ENCODE results near the gene HS6ST2. TPM values are rescaled to one million over a fixed set of nuclear protein-coding genes. Genes with fewer than 3 reads are reported as not detected.
"Not testable (repeated sequence)": the region's sequence is repeated elsewhere in the genome, so short reads cannot be mapped to it uniquely, and the experiment has no call there.

The HS6ST2 gene
- total RNA-seq, 1 donor from 2014 or later: 1.1 TPM

DNA sequence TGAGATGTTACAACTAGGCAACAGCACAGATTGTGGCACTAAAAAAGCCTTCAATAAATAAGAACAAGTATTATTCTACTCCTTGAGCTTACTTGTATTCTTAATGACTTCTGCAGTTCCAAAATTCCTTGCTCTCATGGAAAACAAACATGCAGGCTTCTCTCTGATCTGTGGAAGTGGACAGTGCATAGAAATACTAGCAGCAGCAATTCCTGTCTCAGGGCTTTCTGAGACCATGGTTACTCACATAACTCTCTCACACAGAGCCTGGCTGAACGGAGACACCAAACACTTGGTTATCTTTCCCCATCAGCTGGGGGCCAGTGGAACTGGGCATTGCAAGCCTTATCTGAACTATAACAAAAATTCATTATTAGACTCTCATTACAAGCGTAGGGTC is 32.4 kb upstream of the HS6ST2 start:
- no peak for TF ChIP-seq CTCF (IDR thresholded peaks at IDR 0.05; ENCODE audit: unreplicated experiment)
- Mint-ChIP-seq H3K27me3 (ENCODE audit: unreplicated experiment) (no peaks in the 10 kb centered on the region), H3K36me3 (ENCODE audit: low read depth, unreplicated experiment) (no peaks in the 10 kb centered on the region), H3K9me3 (ENCODE audit: unreplicated experiment) (no peaks in the 10 kb centered on the region), H3K4me3 (ENCODE audit: unreplicated experiment) (no peak overlapping the region), H3K27ac (ENCODE audit: unreplicated experiment) (no peak overlapping the region), H3K4me1 (ENCODE audit: unreplicated experiment) (no peaks in the 10 kb centered on the region)
- no peak for DNase-seq (ENCODE audit: low spot score)

GRCh38 chrX:132986556-132986955 is 28.1 kb upstream of the HS6ST2 start:
- DNase-seq (ENCODE audit: low spot score): no peak
- TF ChIP-seq CTCF (IDR thresholded peaks at IDR 0.05; ENCODE audit: unreplicated experiment): no peak
- no peak overlapping the region for H3K4me3 Mint-ChIP-seq (ENCODE audit: unreplicated experiment)
- H3K9me3 Mint-ChIP-seq (ENCODE audit: unreplicated experiment): no peaks in the 10 kb centered on the region
- H3K27me3 Mint-ChIP-seq (ENCODE audit: unreplicated experiment): no peaks in the 10 kb centered on the region
- peaks cover 11% of the 10 kb centered on the region for H3K4me1 Mint-ChIP-seq (ENCODE audit: unreplicated experiment)
- no peak overlapping the region for H3K27ac Mint-ChIP-seq (ENCODE audit: unreplicated experiment)
- H3K36me3 Mint-ChIP-seq (ENCODE audit: low read depth, unreplicated experiment): no peaks in the 10 kb centered on the region

GRCh38 chrX:132984058-132984650 is 25.7 kb upstream of the HS6ST2 start:
- Mint-ChIP-seq H3K4me1 (ENCODE audit: unreplicated experiment) (peaks cover 11% of the 10 kb centered on the region), H3K27ac (ENCODE audit: unreplicated experiment) (no peak overlapping the region), H3K9me3 (ENCODE audit: unreplicated experiment) (no peaks in the 10 kb centered on the region), H3K4me3 (ENCODE audit: unreplicated experiment) (no peak overlapping the region), H3K36me3 (ENCODE audit: low read depth, unreplicated experiment) (no peaks in the 10 kb centered on the region), H3K27me3 (ENCODE audit: unreplicated experiment) (no peaks in the 10 kb centered on the region)
- no peak for TF ChIP-seq CTCF (IDR thresholded peaks at IDR 0.05; ENCODE audit: unreplicated experiment)
- no peak for DNase-seq (ENCODE audit: low spot score)

DNA sequence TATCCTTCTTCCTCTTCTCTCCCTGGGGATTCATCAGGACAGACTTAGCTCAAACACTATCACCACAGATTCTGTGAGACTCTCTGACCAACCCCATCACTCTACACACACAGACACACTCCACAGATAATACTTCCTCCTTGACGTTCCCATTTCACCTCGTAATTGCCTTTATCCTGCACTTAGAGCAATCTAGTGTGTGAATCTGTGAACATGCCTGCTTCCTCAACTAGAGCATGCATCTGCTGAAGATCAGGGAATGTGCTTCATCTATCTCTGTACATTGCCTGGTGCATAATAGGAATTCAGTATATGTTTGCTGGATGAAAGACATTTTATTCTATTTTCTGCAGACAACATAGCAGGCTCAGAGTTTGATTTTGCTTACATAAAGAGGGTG is 25.1 kb upstream of the HS6ST2 start:
- Mint-ChIP-seq H3K36me3 (ENCODE audit: low read depth, unreplicated experiment) (no peaks in the 10 kb centered on the region), H3K27me3 (ENCODE audit: unreplicated experiment) (no peaks in the 10 kb centered on the region), H3K27ac (ENCODE audit: unreplicated experiment) (no peak overlapping the region), H3K4me1 (ENCODE audit: unreplicated experiment) (peaks cover 11% of the 10 kb centered on the region), H3K9me3 (ENCODE audit: unreplicated experiment) (no peaks in the 10 kb centered on the region), H3K4me3 (ENCODE audit: unreplicated experiment) (no peak overlapping the region)
- no peak for TF ChIP-seq CTCF (IDR thresholded peaks at IDR 0.05; ENCODE audit: unreplicated experiment)
- no peak for DNase-seq (ENCODE audit: low spot score)

GRCh38 chrX:132980035-132980434 is 21.6 kb upstream of the HS6ST2 start:
- peaks cover 10% of the 10 kb centered on the region for H3K4me1 Mint-ChIP-seq (ENCODE audit: unreplicated experiment)
- not testable (repeated sequence) for H3K36me3 Mint-ChIP-seq (ENCODE audit: low read depth, unreplicated experiment)

More at GRCh38 chrX:132980035-132980434, 21.6 kb upstream of the HS6ST2 start:
- H3K27me3 Mint-ChIP-seq (ENCODE audit: unreplicated experiment); DNase-seq (ENCODE audit: low spot score); H3K9me3 Mint-ChIP-seq (ENCODE audit: unreplicated experiment); H3K27ac Mint-ChIP-seq (ENCODE audit: unreplicated experiment); H3K4me3 Mint-ChIP-seq (ENCODE audit: unreplicated experiment): not testable (repeated sequence)

Measured in endothelial cell (in vitro differentiated cells).